HL-60 (cell line): ENCODE measurements around the gene RENBP.
A peak's percentile ranks its signal among the peaks of the same experiment; 100 is the strongest.

Experiments
- CTCF ChIP-seq: IDR thresholded peaks from one replicate; pipeline ENCODE4 v1.5.1; 2011; ENCODE audit warnings: low read length, control low read depth, inconsistent platforms; ENCODE audit not compliant: insufficient read depth
- POLR2AphosphoS5 ChIP-seq: IDR thresholded peaks from 2 replicates; pipeline ENCODE4 v1.6.1; 2012; ENCODE audit warnings: low read depth
- REST ChIP-seq: IDR thresholded peaks from 2 replicates; pipeline ENCODE4 v1.6.1; 2012; ENCODE audit warnings: low read depth; ENCODE audit not compliant: insufficient replicate concordance

- no peak for TF ChIP-seq CTCF
- TF ChIP-seq REST = peak; percentile 73
- TF ChIP-seq POLR2AphosphoS5 = peak; percentile 24
Measured at GRCh38 chrX:153971450-153972367, 27.3 kb upstream of the RENBP start, which contains the start of gene HCFC1.
